ENCODE measurements around the gene PHF14.
"Not testable (repeated sequence)": the region's sequence is repeated elsewhere in the genome, so short reads cannot be mapped to it uniquely, and the experiment has no call there.

PHF14 gene

DNA sequence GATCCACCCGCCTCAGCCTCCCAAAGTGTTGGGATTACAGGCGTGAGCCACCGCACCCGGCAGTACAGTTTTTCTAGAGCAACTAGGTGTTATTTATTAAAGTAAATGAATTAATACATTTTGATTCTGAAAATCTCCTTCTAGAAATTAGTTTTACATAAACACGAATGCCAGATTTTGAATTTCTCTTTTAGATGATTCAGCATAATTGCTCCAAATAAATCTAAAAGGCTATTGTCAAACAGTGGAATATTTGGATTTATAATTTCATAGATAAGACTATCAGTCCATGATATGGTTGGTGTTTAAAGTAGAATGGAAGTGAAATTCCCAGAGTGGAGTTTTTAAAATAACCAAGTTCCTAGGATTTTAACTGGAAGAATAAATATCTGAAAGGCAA, 1.5 kb upstream of the PHF14 start:
- no peak overlapping the region for H3K27ac ChIP-seq
- TF ChIP-seq, protein P1, sequence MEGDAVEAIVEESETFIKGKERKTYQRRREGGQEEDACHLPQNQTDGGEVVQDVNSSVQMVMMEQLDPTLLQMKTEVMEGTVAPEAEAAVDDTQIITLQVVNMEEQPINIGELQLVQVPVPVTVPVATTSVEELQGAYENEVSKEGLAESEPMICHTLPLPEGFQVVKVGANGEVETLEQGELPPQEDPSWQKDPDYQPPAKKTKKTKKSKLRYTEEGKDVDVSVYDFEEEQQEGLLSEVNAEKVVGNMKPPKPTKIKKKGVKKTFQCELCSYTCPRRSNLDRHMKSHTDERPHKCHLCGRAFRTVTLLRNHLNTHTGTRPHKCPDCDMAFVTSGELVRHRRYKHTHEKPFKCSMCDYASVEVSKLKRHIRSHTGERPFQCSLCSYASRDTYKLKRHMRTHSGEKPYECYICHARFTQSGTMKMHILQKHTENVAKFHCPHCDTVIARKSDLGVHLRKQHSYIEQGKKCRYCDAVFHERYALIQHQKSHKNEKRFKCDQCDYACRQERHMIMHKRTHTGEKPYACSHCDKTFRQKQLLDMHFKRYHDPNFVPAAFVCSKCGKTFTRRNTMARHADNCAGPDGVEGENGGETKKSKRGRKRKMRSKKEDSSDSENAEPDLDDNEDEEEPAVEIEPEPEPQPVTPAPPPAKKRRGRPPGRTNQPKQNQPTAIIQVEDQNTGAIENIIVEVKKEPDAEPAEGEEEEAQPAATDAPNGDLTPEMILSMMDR (conservative IDR thresholded peaks at IDR 0.05), result no peak
- no peak for TF ChIP-seq ZFX (IDR thresholded peaks at IDR 0.05)

DNA sequence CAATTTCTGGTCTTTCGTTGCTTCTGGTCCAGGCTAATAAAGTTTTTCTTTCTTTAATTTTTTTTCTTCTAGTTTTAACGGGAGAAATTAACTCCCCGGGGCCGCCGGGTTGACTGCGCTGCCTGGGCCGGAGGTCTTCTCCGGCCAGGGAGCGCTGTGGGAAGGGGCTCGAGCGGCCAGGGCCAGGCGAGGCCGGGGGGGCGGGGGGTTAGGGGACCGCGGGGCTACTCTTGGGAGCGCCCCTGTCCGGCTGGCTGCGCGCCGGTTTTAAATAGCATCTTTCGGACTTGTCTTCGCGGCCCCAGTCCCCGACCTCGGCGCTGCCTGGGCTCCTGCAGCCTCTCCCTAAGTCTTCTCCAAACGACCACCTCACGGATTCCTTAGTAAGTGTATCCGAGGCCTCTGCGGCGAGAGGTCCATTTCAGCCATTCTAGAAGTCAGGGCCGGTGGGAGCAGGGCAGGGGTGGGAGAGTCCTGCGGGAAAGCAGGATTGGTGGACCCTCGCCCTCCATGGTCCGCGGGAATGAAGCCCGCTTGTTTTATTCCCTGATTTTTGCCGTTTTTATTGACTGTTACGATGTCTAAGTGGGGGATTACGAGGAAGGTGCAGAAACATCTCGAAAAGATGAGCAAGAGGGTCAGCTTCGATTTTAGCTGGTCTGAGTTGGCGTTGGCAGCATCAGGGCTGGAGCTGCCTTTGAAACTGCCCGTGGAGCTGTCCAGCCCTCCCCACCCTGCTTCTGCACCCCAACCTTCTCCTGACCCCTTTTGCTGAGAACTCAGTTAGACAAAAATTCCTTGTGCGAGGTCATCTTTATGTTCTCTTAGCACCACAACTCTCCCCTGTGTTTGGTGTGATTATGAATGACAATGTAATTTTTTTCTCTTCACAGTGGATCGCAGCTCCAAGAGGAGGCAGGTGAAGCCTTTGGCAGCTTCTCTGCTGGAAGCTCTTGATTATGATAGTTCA, 555 bp downstream of the PHF14 start:
- H3K27ac ChIP-seq, result peak overlapping the region; percentile 93
- TF ChIP-seq, protein P1 (conservative IDR thresholded peaks at IDR 0.05), result no peak
- TF ChIP-seq ZFX (IDR thresholded peaks at IDR 0.05), result peak; percentile 52

- no peak overlapping the region for H3K27ac ChIP-seq
- TF ChIP-seq, protein P1 (conservative IDR thresholded peaks at IDR 0.05), result no peak
- no peak for TF ChIP-seq ZFX (IDR thresholded peaks at IDR 0.05)
Measured at GRCh38 chr7:10977113-10977512, 3.4 kb downstream of the PHF14 start.

GRCh38 chr7:10981317-10981716, 7.6 kb downstream of the PHF14 start:
- TF ChIP-seq, protein P1 (conservative IDR thresholded peaks at IDR 0.05), result no peak
- TF ChIP-seq ZFX (IDR thresholded peaks at IDR 0.05), result no peak
- no peak overlapping the region for H3K27ac ChIP-seq

DNA sequence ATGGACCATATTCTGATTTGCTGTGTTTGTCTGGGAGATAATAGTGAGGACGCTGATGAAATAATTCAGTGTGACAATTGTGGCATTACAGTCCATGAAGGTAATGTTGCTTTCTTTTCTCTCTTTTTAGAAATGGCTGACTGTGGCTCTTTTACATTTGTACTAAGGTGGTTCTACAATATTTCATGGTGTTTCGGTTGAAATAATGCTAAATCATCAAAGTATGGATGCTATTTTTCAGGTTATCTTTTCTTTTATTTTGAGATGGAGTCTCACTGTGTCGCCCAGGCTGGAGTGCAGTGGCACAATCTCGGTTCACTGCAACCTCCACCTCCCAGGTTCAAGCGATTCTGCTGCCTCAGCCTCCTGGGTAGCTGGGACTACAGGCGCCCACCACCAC, 17.1 kb downstream of the PHF14 start:
- H3K27ac ChIP-seq, result not testable (repeated sequence)

DNA sequence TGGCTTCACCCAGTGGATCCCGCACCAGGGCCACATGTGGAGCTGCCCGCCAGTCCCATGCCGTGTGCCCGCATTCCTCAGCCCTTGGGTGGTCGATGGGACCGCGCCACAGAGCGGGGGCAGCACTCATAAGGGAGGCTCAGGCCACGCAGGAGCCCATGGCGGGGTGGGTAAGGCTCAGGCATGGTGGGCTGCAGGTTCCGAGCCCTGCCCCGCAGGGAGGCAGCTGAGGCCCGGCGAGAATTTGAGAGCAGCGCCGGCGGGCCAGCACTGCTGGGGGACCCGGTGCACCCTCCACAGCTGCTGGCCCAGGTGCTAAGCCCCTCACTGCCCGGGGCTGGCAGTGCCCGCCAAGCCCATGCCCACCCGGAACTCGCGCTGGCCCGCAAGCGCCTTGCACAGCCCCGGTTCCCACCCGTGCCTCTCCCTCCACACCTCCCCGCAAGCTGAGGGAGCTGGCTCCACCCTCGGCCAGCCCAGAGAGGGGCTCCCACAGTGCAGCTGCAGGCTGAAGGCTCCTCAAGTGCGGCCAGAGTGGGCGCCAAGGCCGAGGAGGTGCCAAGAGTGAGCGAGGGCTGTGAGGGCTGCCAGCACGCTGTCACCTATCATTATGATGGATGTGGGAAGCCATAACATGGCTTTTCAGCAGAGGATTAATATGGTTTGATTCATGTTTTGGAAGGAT, 22.0 kb downstream of the PHF14 start:
- H3K27ac ChIP-seq, result not testable (repeated sequence)

GRCh38 chr7:10998996-10999757, 25.5 kb downstream of the PHF14 start:
- no peak for TF ChIP-seq ZFX (IDR thresholded peaks at IDR 0.05)
- TF ChIP-seq, protein P1 (conservative IDR thresholded peaks at IDR 0.05), result no peak
- no peak overlapping the region for H3K27ac ChIP-seq

DNA sequence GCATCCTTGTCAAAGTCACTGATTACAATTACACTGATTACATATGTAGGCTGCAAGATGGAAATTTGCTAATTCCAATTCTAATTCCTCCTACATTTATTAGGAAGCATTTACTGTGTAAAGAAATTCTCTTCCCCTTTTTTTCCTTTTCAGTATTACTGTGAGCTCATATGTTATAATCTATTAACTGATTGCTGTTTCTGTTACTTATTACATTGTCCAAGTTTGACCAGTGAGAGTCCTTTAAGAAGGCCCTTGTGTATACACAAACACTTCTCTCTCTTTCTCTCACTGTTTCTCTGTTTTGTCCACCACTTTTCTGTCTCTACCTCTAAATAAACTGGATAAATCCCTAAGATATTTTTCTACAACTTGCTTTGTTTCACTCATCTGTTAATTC, 31.5 kb downstream of the PHF14 start:
- H3K27ac ChIP-seq, result no peak overlapping the region

More for the DNA sequence above, 31.5 kb downstream of the PHF14 start:
- TF ChIP-seq ZFX (IDR thresholded peaks at IDR 0.05), result no peak
- TF ChIP-seq, protein P1 (conservative IDR thresholded peaks at IDR 0.05), result no peak
